GM18498 (cell line): ENCODE measurements around the gene TJP3.
"Not testable (repeated sequence)": the region's sequence is repeated elsewhere in the genome, so short reads cannot be mapped to it uniquely, and the experiment has no call there.

Source experiments
- ATAC-seq: cut with Tn5 transposase; IDR thresholded peaks from one replicate; pipeline ENCODE4 v1.9.1; 2021; ENCODE audit warnings: mild to moderate bottlenecking, moderate library complexity; ENCODE audit not compliant: unreplicated experiment

The TJP3 gene

DNA sequence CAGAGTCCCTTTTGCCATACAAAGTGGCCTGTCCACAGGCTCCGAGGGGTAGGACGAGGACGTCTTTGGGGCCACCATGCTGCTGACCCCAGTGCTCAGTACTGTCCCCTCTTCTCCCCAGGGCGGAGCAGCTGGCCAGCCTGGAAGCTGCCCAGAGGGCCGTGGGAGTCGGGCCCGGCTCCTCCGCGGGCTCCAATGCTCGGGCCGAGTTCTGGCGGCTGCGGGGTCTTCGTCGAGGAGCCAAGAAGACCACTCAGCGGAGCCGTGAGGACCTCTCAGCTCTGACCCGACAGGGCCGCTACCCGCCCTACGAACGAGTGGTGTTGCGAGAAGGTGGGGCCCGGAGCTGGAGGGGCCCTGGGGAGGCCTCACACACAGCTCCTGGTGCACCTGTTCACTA is 32.2 kb downstream of the TJP3 start:
- ATAC-seq: no peak

- ATAC-seq: no peak
These were observed 35.3 kb downstream of the TJP3 start for GRCh38 chr19:3743486-3743885.

DNA sequence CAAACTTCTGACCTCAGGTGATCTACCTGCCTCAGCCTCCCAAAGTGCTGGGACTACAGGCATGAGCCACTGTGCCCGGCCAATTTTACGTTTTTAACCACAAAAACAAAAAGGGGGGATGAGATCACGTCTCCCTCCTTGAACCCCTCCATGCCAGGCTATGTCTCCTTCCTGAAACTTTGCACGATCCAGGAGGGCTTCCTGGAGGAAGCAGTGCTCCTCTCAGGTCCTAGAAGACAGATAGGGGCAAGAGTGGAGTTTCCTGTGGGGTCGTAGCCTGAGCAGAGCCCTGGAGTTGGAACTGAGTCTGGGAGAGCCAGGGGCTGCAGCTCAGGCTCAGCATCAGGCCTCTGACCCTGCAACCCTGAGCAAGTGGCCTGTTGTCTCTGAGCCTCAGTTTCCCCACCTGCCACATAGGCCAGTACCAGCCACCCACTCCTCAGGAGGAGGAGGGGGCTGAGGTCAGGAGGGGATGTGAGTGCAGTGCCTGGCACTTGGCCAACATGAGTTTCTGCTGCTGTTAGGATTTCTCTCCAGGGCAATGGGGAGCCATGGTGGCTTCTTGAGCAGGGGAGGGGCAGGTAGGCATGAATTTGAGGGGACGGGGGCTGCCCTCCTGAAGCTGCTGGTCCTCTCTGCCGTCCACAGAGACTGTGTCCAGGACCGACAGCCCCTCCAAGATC is 37.3 kb downstream of the TJP3 start:
- no peak for ATAC-seq

DNA sequence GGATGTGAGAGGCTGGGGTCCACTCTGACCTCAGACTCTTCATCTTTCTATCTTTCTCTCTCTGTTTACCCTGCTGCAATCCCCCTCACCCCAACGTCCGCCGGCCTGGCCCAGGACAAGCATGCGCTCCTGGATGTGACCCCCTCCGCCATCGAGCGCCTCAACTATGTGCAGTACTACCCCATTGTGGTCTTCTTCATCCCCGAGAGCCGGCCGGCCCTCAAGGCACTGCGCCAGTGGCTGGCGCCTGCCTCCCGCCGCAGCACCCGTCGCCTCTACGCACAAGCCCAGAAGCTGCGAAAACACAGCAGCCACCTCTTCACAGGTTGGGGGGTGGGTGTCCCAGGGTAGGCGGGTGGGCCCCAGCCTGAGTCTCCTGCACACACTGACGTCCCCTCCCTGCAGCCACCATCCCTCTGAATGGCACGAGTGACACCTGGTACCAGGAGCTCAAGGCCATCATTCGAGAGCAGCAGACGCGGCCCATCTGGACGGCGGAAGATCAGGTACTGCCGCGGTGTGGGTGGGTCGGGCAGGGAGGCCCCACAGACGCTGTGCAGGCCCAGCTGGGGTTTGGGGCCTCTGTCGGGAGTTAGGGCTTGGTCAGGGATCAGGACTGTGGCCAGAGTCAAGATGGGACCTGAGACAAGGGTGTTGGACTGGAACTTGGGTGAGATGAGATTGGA is 38.3 kb downstream of the TJP3 start:
- ATAC-seq: no peak

DNA sequence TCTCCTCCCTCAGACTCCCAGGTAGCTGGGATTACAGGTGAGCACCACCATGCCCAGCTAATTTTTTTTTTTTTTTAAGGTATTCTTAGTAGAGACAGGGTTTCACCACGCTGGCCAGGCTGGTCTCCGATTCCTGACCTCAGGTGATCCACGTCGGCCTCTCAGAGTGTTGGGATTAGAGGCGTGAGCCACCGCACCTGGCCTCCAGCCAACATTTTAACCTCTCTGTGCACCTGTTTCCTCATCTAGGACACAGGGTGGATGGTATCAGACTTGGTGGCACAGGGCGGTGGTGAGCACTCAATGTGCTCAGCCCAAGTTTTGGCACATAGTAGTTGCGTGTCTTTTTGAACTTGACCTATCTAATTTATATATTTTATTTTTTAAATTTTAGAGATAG is 40.8 kb downstream of the TJP3 start:
- no peak for ATAC-seq

- no peak for ATAC-seq
These were observed 42.0 kb downstream of the TJP3 start for GRCh38 chr19:3750211-3750610.

GRCh38 chr19:3751236-3751635 is 43.1 kb downstream of the TJP3 start:
- ATAC-seq: no peak

DNA sequence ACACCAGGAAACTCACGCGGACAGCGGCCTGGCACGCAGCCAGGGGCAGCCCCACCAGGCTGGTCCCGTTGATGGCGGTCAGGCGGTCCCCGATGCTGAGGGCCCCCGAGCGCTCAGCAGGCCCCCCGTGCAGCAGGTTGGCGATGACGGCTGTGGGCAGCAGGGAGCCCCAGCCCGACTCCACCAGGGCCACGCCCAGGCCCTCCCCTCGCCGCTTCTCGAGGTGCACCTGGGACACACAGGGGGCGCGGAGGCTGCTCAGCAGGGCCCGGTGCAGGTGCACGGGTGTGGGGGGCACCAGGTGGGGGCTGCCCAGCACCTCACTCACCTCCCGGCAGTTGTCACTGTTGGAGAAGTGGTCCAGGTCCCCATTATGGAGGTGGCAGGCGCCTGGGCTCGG is 44.3 kb downstream of the TJP3 start:
- no peak for ATAC-seq

- no peak for ATAC-seq
These were observed 45.6 kb downstream of the TJP3 start for GRCh38 chr19:3753631-3754410.

DNA sequence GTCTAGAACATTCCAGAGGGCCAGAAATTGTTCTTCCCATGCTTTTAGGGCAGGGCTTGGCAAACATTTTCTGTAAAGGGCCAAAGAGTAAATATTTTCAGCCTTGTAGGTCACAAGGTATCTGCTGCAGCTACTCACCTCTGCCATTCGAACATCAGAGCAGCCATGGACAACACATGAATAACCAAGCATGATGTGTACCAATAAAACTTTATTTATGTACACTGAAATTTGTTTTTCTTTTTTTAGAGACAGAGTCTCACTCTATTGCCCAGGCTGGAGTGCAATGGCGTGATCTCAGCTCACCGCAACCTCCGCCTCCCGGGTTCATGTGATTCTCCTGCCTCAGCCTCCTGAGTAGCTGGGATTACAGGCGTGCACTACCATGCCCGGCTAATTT is 49.5 kb downstream of the TJP3 start:
- not testable (repeated sequence) for ATAC-seq

- ATAC-seq: not testable (repeated sequence)
These were observed 50.1 kb downstream of the TJP3 start for GRCh38 chr19:3758297-3758696.

DNA sequence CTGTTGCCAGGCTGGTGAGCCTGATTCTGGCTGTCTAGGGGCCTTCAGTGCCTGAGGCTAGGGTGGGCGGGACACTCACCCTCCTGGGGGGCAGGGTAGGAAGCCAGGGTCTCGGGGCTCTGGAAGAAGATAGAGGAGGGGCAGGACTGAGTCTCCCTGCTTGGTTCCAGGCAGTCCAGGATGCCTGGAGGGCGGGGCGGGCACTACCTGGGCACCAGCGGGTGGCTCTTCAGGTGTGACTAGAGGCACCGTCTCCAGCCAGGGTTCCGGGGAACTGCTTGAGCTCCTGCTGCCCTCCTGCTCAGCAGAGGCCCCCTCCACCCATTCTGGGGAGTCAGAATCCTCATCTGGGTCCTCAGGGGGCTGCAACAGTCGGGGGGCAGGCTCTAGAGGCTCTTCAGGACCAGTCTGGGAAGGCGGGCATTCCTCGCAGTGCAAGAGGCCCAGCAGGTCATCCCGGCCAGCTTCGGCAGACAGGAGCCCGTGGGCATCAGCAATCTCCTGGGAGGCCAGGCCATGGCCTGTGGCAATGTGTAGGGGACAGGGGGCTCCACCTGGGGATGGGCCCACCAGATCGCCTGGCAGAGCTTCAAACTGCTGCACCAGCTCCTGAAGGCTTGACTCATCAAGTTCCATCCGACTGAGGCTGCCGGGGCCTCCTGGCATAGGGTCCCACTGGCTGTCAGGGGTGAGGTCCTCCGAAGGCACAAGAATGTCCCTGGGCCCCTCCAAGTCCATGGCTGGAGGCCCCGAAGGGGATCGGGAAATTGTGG is 51.5 kb downstream of the TJP3 start:
- no peak for ATAC-seq

GRCh38 chr19:3760871-3761361 is 52.7 kb downstream of the TJP3 start:
- ATAC-seq: no peak

GRCh38 chr19:3761382-3762129 is 53.4 kb downstream of the TJP3 start, which contains the start of gene APBA3:
TSS of gene APBA3 (minus strand) at chr19:3761692. CDS start at chr19:3760264, 1,428 bp downstream.
- ATAC-seq: peak; percentile 62

- ATAC-seq: no peak
These were observed 53.9 kb downstream of the TJP3 start for GRCh38 chr19:3762130-3762473.

- peak; percentile 81 for ATAC-seq
These were observed 54.6 kb downstream of the TJP3 start, which contains the start of gene MRPL54 for GRCh38 chr19:3762501-3763459. TSS of gene MRPL54 (plus strand) at chr19:3762682. CDS start at chr19:3762701, 19 bp downstream.

DNA sequence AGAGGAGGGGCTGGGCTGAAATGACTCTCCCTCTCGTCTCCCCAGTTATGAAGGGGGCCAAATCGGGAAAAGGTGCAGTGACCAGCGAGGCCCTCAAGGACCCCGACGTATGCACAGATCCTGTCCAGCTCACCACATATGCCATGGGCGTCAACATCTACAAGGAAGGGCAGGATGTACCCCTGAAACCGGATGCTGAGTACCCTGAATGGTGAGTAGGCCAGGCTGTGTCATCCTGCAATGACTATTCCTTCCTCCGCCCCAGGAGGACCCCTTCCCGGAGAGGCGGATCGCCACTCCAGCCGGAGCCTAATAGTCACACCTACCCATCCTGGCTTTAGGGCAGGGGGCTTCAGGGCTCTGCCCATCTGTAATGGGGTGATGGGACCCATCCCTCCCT is 56.9 kb downstream of the TJP3 start:
- no peak for ATAC-seq

DNA sequence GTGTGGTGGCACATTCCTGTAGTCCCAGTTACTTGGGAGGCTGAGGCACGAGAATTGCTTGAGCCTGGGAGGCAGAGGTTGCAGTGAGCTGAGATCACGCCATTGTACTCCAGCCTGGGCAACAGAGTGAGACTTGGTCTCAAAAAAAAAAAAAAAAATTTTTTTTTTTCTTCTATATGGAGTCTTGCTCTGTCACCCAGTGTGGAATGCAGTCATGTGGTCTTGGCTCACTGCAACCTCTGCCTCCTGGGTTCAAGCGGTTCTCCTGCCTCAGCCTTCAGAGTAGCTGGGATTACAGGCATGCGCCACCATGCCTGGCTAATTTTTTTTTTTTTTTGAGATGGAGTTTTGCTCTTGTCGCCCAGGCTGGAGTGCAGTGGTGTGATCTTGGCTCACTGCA is 57.6 kb downstream of the TJP3 start:
- ATAC-seq: not testable (repeated sequence)

DNA sequence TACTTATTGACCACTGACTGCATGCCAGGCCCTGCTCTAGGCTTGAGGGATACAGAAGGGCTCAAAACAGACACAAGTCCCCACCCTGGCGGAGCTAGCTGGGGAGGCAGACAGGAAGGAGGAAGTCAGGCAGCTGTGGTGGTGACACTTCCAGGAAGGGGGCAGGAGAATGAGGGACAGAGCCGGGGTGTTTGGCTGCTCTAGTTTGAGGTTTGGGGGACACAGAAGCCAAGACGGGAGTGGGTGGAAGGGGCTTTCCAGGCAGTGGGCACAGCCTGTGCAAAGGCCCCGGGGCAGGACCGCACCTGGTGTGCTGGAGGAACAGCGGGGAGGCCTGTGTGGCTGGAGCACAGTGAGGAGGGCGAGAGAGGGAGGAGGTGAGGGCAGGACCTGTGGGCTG is 58.3 kb downstream of the TJP3 start:
- no peak for ATAC-seq
